Panc1 (cell line): ENCODE results near the gene ZNF154.

Experiments used
- POLR2AphosphoS5 ChIP-seq: IDR thresholded peaks from 2 replicates; pipeline ENCODE4 v1.6.1; 2012; ENCODE audit warnings: mild to moderate bottlenecking, low read depth, low read length, moderate library complexity
- TCF7L2 ChIP-seq: IDR thresholded peaks from 2 replicates; pipeline ENCODE4 v1.6.1; 2011; ENCODE audit warnings: mild to moderate bottlenecking, low read depth, low read length, inconsistent platforms
- TF ChIP-seq, protein P1 (sequence below): fragments of 450-650 bp; IDR thresholded peaks from 2 replicates; pipeline ENCODE4 v1.5.1; 2017; ENCODE audit warnings: mild to moderate bottlenecking

GRCh38 chr19:57701625-57702024, 7.4 kb downstream of the ZNF154 start:
- TF ChIP-seq, protein P1, sequence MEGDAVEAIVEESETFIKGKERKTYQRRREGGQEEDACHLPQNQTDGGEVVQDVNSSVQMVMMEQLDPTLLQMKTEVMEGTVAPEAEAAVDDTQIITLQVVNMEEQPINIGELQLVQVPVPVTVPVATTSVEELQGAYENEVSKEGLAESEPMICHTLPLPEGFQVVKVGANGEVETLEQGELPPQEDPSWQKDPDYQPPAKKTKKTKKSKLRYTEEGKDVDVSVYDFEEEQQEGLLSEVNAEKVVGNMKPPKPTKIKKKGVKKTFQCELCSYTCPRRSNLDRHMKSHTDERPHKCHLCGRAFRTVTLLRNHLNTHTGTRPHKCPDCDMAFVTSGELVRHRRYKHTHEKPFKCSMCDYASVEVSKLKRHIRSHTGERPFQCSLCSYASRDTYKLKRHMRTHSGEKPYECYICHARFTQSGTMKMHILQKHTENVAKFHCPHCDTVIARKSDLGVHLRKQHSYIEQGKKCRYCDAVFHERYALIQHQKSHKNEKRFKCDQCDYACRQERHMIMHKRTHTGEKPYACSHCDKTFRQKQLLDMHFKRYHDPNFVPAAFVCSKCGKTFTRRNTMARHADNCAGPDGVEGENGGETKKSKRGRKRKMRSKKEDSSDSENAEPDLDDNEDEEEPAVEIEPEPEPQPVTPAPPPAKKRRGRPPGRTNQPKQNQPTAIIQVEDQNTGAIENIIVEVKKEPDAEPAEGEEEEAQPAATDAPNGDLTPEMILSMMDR = no peak
- TF ChIP-seq POLR2AphosphoS5 (no peak), TCF7L2 (no peak)
